HEK293T (cell line): ENCODE data around the gene TBX10.

ENCODE experiments used
- CTCF ChIA-PET: fragments of 350-600 bp; formaldehyde crosslinking; extraction: SDS; loops from one replicate; lab custom pipeline; 2021; ENCODE audit warnings: antibody characterized with exemption, inconsistent platforms; lab: Yijun Ruan, JAX
- POLR2A ChIA-PET: fragments of 350-600 bp; formaldehyde crosslinking; extraction: SDS; loops from one replicate; lab custom pipeline; 2020; ENCODE audit warnings: antibody characterized with exemption, inconsistent platforms; lab: Yijun Ruan, JAX
- DNase-seq: peaks from one replicate; pipeline ENCODE4 v3.0.0; 2012; ENCODE audit warnings: mixed read lengths; ENCODE audit errors: extremely low spot score
- ARNT ChIP-seq: fragments of 450-650 bp; IDR thresholded peaks from 2 replicates; pipeline ENCODE4 v1.6.1; 2017; ENCODE audit warnings: mild to moderate bottlenecking
- BHLHE40 ChIP-seq: fragments of 450-650 bp; IDR thresholded peaks from 2 replicates; pipeline ENCODE4 v1.6.1; 2016; ENCODE audit warnings: mild to moderate bottlenecking, moderate library complexity, borderline replicate concordance
- CTBP1 ChIP-seq: fragments of 450-650 bp; IDR thresholded peaks from 2 replicates; pipeline ENCODE4 v1.6.1; 2016; ENCODE audit warnings: borderline replicate concordance
- ELF4 ChIP-seq: fragments of 450-650 bp; IDR thresholded peaks from 2 replicates; pipeline ENCODE4 v1.6.1; 2017; ENCODE audit warnings: antibody characterized with exemption
- FOXA1 ChIP-seq: fragments of 450-650 bp; IDR thresholded peaks from 2 replicates; pipeline ENCODE4 v1.6.1; 2016; ENCODE audit warnings: mild to moderate bottlenecking
- FOXK2 ChIP-seq: fragments of 450-650 bp; IDR thresholded peaks from 2 replicates; pipeline ENCODE4 v1.6.1; 2016; ENCODE audit warnings: mild to moderate bottlenecking
- FOXM1 ChIP-seq: fragments of 450-650 bp; IDR thresholded peaks from 2 replicates; pipeline ENCODE4 v1.6.1; 2017; ENCODE audit warnings: mild to moderate bottlenecking, borderline replicate concordance
- HDGF ChIP-seq: fragments of 450-650 bp; IDR thresholded peaks from 2 replicates; pipeline ENCODE4 v1.6.1; 2017; ENCODE audit warnings: antibody characterized with exemption, borderline replicate concordance
- L3MBTL2 ChIP-seq: fragments of 450-650 bp; conservative IDR thresholded peaks from 2 replicates; pipeline ENCODE4 v1.6.1; 2016; ENCODE audit warnings: mild to moderate bottlenecking
- LEF1 ChIP-seq: fragments of 450-650 bp; IDR thresholded peaks from 2 replicates; pipeline ENCODE4 v1.6.1; 2017; ENCODE audit warnings: mild to moderate bottlenecking, borderline replicate concordance
- NFRKB ChIP-seq: fragments of 450-650 bp; IDR thresholded peaks from 2 replicates; pipeline ENCODE4 v1.6.1; 2016; ENCODE audit warnings: mild to moderate bottlenecking, moderate library complexity
- SP1 ChIP-seq: fragments of 450-650 bp; IDR thresholded peaks from 2 replicates; pipeline ENCODE4 v1.6.1; 2017
- SUZ12 ChIP-seq: fragments of 450-650 bp; IDR thresholded peaks from 2 replicates; pipeline ENCODE4 v1.6.1; 2016; ENCODE audit warnings: mild to moderate bottlenecking
- TARDBP ChIP-seq: fragments of 450-650 bp; IDR thresholded peaks from 2 replicates; pipeline ENCODE4 v1.6.1; 2016
- ZNF384 ChIP-seq: fragments of 450-650 bp; IDR thresholded peaks from 2 replicates; pipeline ENCODE4 v1.6.1; 2016
- TF ChIP-seq, protein P1 (sequence below): fragments of 450-650 bp; IDR thresholded peaks from 2 replicates; pipeline ENCODE4 v1.6.1; 2016

The TBX10 gene

DNA sequence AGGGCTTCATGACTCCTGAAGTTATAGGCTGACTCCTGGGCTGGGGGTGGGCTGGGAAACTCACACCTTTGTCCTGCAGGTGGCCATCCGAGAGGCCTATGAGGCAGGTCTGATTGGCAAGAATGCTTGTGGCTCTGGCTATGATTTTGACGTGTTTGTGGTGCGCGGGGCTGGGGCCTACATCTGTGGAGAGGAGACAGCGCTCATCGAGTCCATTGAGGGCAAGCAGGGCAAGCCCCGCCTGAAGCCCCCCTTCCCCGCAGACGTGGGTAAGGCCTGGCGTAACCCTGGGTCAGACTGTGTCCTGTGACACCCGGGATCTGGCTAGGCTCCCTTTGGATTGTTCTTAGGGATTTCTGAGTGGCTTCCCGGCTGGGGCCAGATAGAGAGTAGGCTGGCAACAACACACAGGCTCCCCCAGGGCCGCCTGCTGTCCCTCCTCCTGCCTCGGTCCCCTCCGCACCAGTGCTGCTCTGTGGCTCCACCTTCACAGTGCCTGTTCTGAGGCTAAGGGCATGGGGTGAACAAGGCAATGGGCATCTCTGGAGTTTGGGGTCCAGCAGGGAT lies 29.2 kb downstream of the TBX10 start:
- no peak for TF ChIP-seq ZNF384
- TF ChIP-seq SUZ12 = no peak
- TF ChIP-seq, protein P1, sequence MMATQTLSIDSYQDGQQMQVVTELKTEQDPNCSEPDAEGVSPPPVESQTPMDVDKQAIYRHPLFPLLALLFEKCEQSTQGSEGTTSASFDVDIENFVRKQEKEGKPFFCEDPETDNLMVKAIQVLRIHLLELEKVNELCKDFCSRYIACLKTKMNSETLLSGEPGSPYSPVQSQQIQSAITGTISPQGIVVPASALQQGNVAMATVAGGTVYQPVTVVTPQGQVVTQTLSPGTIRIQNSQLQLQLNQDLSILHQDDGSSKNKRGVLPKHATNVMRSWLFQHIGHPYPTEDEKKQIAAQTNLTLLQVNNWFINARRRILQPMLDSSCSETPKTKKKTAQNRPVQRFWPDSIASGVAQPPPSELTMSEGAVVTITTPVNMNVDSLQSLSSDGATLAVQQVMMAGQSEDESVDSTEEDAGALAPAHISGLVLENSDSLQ = no peak
- TF ChIP-seq ARNT = no peak
- no peak for TF ChIP-seq TARDBP
- no peak for TF ChIP-seq FOXK2
- CTCF ChIA-PET = no interaction called here
- DNase-seq = no peak
- POLR2A ChIA-PET = no interaction called here

DNA sequence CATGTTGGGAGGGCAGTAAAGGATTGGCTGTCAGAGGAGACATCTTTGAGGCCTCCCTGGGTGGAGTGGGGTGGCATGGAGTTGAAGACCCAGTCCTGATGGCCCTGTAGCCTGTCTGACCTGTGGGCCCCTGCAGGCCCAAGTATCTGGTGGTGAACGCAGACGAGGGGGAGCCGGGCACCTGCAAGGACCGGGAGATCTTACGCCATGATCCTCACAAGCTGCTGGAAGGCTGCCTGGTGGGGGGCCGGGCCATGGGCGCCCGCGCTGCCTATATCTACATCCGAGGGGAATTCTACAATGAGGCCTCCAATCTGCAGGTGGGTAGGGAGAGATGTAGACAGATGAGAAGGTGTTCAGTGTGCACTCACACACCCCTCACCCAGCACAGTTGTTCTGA lies 30.2 kb downstream of the TBX10 start:
- no peak for DNase-seq
- CTCF ChIA-PET = no interaction called here
- TF ChIP-seq HDGF = no peak
- TF ChIP-seq BHLHE40 = no peak
- TF ChIP-seq FOXM1 = no peak
- TF ChIP-seq FOXK2 = no peak
- TF ChIP-seq SUZ12 = no peak
- TF ChIP-seq, protein P1 = no peak
- no peak for TF ChIP-seq NFRKB
- no peak for TF ChIP-seq SP1
- no peak for TF ChIP-seq ZNF384
- TF ChIP-seq ELF4 = no peak
- TF ChIP-seq LEF1 = no peak
- no peak for TF ChIP-seq TARDBP
- TF ChIP-seq CTBP1 = no peak
- no peak for TF ChIP-seq FOXA1
- no peak for TF ChIP-seq ARNT
- POLR2A ChIA-PET = no interaction called here

DNA sequence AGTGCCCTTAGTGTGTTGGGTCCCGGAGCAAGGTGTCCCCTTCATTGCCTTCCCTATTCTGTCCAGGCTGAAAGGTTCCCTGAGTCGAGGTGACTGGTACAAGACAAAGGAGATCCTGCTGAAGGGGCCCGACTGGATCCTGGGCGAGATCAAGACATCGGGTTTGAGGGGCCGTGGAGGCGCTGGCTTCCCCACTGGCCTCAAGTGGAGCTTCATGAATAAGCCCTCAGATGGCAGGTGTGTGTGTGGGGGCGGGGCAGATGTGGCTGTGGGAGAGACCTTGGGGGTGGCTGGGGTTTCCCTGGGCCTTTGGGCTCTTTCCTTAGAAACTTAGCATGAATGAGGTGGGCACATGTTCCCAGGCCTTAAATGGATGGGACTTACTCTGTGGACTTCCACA lies 31.1 kb downstream of the TBX10 start:
- CTCF ChIA-PET = interaction anchor here (0.7 kb wide), 1 partner anchor 13 kb away, joined by 4 read pairs; no protein-coding TSS in a partner anchor
- TF ChIP-seq ELF4 = no peak
- no peak for TF ChIP-seq L3MBTL2
- TF ChIP-seq CTBP1 = no peak
- no peak for TF ChIP-seq FOXA1
- TF ChIP-seq HDGF = no peak
- TF ChIP-seq SP1 = no peak
- TF ChIP-seq LEF1 = no peak
- TF ChIP-seq ZNF384 = no peak
- no peak for TF ChIP-seq FOXM1
- no peak for TF ChIP-seq NFRKB
- no peak for TF ChIP-seq TARDBP
- TF ChIP-seq ARNT = no peak
- no peak for TF ChIP-seq FOXK2
- TF ChIP-seq SUZ12 = no peak
- no peak for TF ChIP-seq BHLHE40
- no peak for DNase-seq
- POLR2A ChIA-PET = no interaction called here

DNA sequence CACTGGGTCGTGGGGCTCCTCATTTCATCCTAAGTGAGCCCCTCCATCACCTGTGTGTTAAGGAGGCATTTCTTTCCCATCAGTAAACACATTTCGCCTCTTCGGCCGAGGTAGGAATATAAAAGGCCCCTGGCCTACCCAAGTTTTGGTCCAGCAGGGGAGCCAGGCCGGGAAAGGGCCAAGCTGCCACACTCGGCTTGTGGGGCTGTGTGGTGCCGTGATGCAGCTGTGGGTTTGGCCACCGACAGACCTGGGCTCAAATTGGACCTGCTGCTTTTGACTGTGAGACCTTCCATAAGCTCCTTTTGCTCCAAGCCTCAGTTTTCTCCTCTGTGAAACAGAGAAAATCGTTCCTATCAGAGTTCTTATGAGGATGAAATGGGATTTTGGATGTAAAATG lies 32.1 kb downstream of the TBX10 start:
- POLR2A ChIA-PET = no interaction called here

DNA sequence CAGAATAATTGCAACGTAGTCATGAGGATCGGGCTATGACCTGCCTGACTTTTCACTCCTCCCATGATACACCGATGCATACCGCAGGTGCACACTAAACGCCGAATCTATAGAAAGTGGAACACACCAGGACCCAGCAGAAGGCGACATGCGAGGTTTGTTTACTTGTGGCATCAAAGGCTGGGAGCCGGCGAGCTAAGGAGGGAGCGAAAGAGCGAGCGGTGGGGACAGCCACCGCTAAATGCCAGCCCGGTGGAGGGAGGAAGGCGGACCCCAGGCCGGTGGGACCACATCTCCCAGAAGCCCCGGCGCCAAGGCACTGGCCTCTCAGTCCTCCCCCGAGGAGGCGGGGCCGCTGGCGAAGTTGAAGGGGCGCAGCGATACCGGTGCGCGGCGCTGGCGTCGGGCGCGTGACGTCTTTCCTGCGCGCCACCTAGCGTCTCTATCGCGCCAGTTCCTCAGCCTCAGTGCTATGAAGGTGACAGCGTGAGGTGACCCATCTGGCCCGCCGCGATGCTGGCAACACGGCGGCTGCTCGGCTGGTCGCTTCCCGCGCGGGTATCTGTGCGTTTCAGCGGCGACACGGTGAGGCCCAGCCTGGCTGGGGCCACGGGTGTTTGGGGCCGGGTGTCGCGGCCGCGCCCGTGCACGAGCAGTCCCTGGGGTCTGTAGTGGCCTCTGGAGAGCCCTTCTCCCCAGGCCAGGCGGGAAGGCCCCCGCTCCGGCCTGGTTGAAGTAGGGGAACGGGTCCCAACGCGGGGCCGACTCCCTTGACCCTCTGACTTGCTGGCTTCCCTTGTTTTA lies 32.9 kb downstream of the TBX10 start, which contains the start of gene NDUFV1:
Gene NDUFV1, plus strand, starts transcription at position 445 of the 804 bp plus-strand sequence. Its CDS starts 69 bp downstream, at position 514.
- POLR2A ChIA-PET = no interaction called here
- CTCF ChIA-PET = no interaction called here
- peak; percentile 96 for DNase-seq
- TF ChIP-seq LEF1 = no peak
- TF ChIP-seq, protein P1 = peak; percentile 35; the same call in 1 of the 2 replicates

More for the DNA sequence above, 32.1 kb downstream of the TBX10 start:
- CTCF ChIA-PET = no interaction called here
- no peak for DNase-seq
- TF ChIP-seq FOXA1 (no peak), L3MBTL2 (no peak), ZNF384 (no peak)

DNA sequence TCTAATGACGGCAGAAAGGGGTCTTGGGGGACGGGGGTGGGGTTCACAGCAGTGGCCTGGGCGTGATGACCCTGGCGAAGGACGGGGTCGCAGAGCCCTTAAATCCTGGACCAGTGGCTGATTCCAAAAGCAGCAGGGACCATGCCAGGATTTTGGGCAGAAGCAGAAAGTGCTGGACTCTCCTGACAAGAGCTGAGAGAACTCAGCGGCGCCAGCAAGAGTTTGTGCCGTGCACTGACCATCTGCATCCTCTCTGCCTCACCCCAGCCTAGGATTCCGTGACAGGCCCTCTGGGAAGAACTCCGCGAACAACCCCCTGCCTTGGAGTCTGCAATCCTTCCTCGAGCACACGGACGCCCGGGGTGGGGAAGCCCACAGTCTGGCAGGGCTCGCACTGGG lies 33.5 kb downstream of the TBX10 start:
- DNase-seq = no peak
- no peak for TF ChIP-seq SUZ12
- TF ChIP-seq FOXA1 = no peak
- no peak for TF ChIP-seq NFRKB
- no peak for TF ChIP-seq BHLHE40
- no peak for TF ChIP-seq ELF4
- TF ChIP-seq L3MBTL2 = no peak
- TF ChIP-seq TARDBP = no peak
- TF ChIP-seq LEF1 = no peak
- TF ChIP-seq SP1 = no peak
- TF ChIP-seq, protein P1 = no peak
- TF ChIP-seq HDGF = no peak
- no peak for TF ChIP-seq ARNT
- no peak for TF ChIP-seq CTBP1
- TF ChIP-seq FOXK2 = no peak
- TF ChIP-seq FOXM1 = no peak
- ChIA-PET POLR2A (interaction anchor here (0.7 kb wide), 1 partner anchor 23 kb away, joined by 3 read pairs; no protein-coding TSS in a partner anchor), CTCF (interaction anchor here (0.6 kb wide), 1 partner anchor 8 kb away, joined by 3 read pairs; no protein-coding TSS in a partner anchor)
